Memory B cell (primary cell): ENCODE results near the gene CTSW.
"Not testable (repeated sequence)": the region's sequence is repeated elsewhere in the genome, so short reads cannot be mapped to it uniquely, and the experiment has no call there.

Experiments
- ATAC-seq: fragments of 150-1000 bp; cut with Tn5 transposase; 2 replicates; pipeline ENCODE4 v1.10.0; 2021; ENCODE audit warnings: low read depth, mild to moderate bottlenecking, moderate library complexity
- DNase-seq, 2 donors: peaks; one replicate each; pipeline ENCODE4 v3.0.0; 2022; ENCODE audit warnings: low spot score in 2 of 2
- H3K27ac Mint-ChIP-seq: one replicate; pipeline ENCODE4 v1.8.0; 2022; ENCODE audit warnings: mild to moderate bottlenecking, moderate library complexity, mixed read lengths
- H3K27me3 Mint-ChIP-seq: one replicate; pipeline ENCODE4 v1.8.0; 2022; ENCODE audit warnings: mixed read lengths
- H3K36me3 Mint-ChIP-seq: one replicate; pipeline ENCODE4 v1.8.0; 2022; ENCODE audit warnings: mild to moderate bottlenecking, mixed read lengths
- H3K4me1 Mint-ChIP-seq: one replicate; pipeline ENCODE4 v1.8.0; 2022; ENCODE audit warnings: mixed read lengths
- H3K4me3 Mint-ChIP-seq: one replicate; pipeline ENCODE4 v1.8.0; 2022; ENCODE audit warnings: mild to moderate bottlenecking, moderate library complexity, mixed read lengths
- H3K9me3 Mint-ChIP-seq: one replicate; pipeline ENCODE4 v1.8.0; 2022; ENCODE audit warnings: mixed read lengths

The CTSW gene, protein sequence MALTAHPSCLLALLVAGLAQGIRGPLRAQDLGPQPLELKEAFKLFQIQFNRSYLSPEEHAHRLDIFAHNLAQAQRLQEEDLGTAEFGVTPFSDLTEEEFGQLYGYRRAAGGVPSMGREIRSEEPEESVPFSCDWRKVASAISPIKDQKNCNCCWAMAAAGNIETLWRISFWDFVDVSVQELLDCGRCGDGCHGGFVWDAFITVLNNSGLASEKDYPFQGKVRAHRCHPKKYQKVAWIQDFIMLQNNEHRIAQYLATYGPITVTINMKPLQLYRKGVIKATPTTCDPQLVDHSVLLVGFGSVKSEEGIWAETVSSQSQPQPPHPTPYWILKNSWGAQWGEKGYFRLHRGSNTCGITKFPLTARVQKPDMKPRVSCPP

DNA sequence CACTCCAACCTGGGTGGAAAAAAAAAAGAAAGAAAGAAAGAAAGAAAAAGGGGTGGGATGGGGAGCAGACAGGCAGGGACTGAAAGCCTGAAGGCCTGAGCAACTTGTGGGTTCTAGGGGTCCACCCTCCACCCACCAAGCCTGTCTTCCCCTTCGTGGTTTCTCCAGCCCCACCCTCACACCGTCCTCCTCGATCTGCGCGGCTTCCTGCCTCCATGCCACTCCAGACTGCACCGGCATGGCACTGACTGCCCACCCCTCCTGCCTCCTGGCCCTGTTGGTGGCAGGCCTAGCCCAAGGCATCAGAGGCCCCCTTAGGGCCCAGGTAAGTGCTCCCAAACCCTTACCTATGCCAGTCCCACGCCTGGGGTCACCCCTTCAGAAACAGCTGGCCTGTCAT lies at the start of gene CTSW:
Gene CTSW, plus strand, starts transcription at position 221 of the 400 bp plus-strand sequence. Its CDS starts 18 bp downstream, at position 239.
- DNase-seq (no peak), ATAC-seq (no peak)
- no peaks in the 10 kb centered on the region for H3K27me3 Mint-ChIP-seq
- H3K4me3 Mint-ChIP-seq, result no peak within 1 kb of the TSS
- H3K36me3 Mint-ChIP-seq, result peaks cover 3% of the 10 kb centered on the region
- H3K4me1 Mint-ChIP-seq, result peaks cover 2% of the 10 kb centered on the region
- H3K27ac Mint-ChIP-seq, result no peak within 1 kb of the TSS
- no peaks in the 10 kb centered on the region for H3K9me3 Mint-ChIP-seq

DNA sequence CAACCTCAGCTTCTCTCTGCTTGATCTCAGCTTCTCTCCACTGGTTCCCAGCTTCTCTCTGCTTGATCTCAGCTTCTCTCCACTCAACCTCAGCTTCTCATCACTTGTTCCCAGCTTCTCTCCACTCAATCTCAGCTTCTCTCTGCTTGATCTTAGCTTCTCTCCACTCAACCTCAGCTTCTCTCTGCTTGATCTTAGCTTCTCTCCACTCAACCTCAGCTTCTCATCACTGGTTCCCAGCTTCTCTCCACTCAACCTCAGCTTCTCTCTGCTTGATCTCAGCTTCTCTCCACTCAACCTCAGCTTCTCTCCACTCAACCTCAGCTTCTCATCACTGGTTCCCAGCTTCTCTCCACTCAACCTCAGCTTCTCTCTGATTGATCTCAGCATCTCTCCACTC lies 47.4 kb upstream of the CTSW start:
- not testable (repeated sequence) for ATAC-seq, H3K27ac Mint-ChIP-seq, H3K4me3 Mint-ChIP-seq, H3K9me3 Mint-ChIP-seq, DNase-seq, H3K27me3 Mint-ChIP-seq, H3K36me3 Mint-ChIP-seq
- peaks cover 13% of the 10 kb centered on the region for H3K4me1 Mint-ChIP-seq

DNA sequence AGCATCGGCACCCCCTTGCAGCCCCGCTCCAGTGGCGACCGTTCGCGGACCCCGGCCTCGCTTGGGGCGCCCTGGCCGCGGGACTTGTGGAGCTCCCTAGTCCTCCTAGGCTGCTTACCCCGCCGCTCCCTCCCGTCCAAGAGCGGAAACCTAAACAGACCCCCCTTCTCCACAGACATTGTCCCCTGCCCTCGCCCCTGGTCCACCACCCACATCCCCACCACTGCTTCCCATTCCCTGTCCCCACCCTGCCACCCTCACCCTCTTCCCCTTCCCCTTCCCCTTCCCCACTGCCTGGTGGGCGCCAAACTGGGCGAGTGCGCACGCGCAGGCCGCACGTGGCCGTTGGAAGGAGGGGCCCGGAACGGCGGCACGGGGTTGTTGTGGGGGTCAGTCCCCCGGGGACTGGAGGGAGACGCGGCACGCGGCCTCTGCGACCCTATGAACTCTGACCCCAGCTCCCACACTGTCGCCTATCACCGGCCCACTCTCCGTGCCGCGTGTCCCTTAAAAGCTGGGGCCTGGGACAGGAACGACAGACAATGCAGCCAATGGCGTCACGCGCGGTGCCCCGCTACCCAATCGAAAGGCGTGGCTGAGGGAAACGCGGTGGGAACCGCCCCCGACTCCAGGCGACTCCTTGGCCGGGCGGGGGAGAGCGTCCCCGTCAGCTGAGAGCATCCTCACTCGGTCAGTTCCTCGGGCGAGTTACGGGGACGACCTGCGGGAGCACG lies 46.2 kb upstream of the CTSW start, which contains the start of gene SNX32:
Gene SNX32, plus strand, starts transcription at position 667 of the 734 bp plus-strand sequence. CDS start 103 bp downstream, outside the sequence.
- no peaks in the 10 kb centered on the region for H3K36me3 Mint-ChIP-seq
- peaks cover 4% of the 10 kb centered on the region for H3K27me3 Mint-ChIP-seq
- peak; percentile 89 to 93 for DNase-seq
- no peak within 1 kb of the TSS for H3K27ac Mint-ChIP-seq
- ATAC-seq, result peak; percentile 99
- H3K4me3 Mint-ChIP-seq, result no peak within 1 kb of the TSS
- no peaks in the 10 kb centered on the region for H3K9me3 Mint-ChIP-seq
- peaks cover 13% of the 10 kb centered on the region for H3K4me1 Mint-ChIP-seq

DNA sequence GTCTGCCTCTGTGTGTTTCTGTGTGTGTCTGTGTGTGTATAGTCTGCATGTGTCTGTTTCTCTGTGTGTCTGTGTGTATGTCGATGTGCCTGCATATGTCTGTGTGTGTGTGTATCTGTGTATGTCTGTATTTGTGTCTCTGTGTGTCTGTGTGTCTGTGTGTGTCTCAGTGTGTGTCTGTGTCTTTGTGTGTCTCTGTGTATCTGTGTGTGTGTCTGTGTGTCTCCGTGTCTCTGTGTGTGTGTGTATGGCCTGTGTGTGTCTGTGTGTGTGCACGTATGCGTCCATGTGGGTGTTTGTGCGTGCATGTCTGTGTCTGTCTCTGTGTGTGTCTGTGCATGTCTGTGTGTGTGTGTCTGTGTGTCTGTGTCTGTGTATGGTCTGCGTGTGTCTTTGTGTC lies 45.4 kb upstream of the CTSW start:
- peaks cover 4% of the 10 kb centered on the region for H3K27me3 Mint-ChIP-seq
- ATAC-seq, result no peak
- H3K9me3 Mint-ChIP-seq, result no peaks in the 10 kb centered on the region
- peaks cover 13% of the 10 kb centered on the region for H3K4me1 Mint-ChIP-seq
- H3K27ac Mint-ChIP-seq, result no peak overlapping the region
- DNase-seq, result no peak
- no peak overlapping the region for H3K4me3 Mint-ChIP-seq
- H3K36me3 Mint-ChIP-seq, result no peaks in the 10 kb centered on the region

DNA sequence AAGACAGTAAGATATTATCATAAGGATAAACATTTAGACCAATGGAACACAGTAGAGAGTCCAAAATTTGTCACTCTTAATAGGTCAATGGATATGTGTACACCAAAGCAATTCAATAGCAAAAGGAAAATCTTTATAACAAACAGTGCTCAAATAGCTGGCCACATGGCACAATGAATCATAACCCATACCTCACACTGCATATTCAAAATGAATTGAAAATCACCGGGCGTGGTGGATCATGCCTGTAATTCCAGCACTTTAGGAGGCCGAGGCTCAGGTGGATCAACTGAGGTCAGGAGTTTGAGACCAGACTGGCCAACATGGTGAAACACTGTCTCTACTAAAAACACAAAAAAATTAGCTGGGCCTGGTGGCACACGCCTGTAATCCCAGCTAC lies 37.5 kb upstream of the CTSW start:
- no peaks in the 10 kb centered on the region for H3K9me3 Mint-ChIP-seq
- no peaks in the 10 kb centered on the region for H3K36me3 Mint-ChIP-seq
- no peak for DNase-seq
- H3K4me3 Mint-ChIP-seq, result no peak overlapping the region
- H3K27ac Mint-ChIP-seq, result no peak overlapping the region
- no peaks in the 10 kb centered on the region for H3K4me1 Mint-ChIP-seq
- H3K27me3 Mint-ChIP-seq, result no peaks in the 10 kb centered on the region
- ATAC-seq, result no peak

DNA sequence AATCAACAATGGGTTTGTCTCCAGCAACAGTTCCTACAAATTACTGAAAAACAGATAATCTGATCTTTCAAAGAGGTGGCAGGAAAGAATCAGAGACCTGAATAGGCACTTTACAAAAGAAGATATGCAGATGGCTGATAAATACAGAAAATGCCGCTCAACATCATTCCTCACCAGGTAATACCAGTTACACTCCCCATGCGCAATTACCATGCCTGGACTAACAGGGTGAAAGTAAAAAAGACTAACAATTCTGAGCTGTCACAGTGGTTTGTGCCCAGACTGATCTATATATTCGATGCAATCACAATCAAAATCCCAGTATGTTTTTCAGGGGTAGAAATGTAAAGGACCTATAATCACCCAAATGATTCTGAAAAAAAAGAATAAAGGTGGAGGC lies 35.8 kb upstream of the CTSW start:
- ATAC-seq (no peak), DNase-seq (no peak)
- H3K4me1 Mint-ChIP-seq, result no peaks in the 10 kb centered on the region
- no peaks in the 10 kb centered on the region for H3K36me3 Mint-ChIP-seq
- H3K27me3 Mint-ChIP-seq, result no peaks in the 10 kb centered on the region
- H3K4me3 Mint-ChIP-seq, result no peak overlapping the region
- H3K27ac Mint-ChIP-seq, result no peak overlapping the region
- no peaks in the 10 kb centered on the region for H3K9me3 Mint-ChIP-seq

DNA sequence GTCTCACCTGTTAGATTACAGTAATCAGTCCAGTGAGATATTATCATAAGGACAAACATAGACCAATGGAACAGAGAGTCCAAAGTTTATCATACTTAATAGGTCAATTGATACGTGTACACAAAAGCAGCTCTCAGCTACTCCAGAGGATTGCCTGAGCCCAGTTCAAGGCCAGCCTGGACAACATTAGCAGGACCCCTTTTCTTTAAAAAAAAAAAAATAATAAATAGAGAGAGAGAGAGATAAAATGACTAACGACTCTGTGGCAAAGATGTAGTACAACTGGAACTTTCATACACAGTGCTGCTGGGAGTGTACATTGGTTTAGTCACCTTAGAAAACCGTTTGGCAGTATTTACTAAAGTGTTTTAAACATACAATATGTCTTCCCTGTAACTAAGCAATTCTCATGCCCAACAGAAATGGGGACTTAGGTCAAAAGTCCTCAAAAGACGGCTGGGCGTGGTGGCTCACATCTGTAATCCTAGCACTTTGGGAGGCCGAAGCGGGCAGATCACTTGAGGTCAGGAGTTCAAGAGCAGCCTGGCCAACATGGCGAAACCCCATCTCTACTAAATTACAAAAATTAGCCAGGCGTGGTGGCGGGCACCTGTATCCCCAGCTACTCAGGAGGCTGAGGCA lies 35.3 kb upstream of the CTSW start:
- DNase-seq (no peak), ATAC-seq (no peak)
- Mint-ChIP-seq H3K27ac (no peak overlapping the region), H3K27me3 (no peaks in the 10 kb centered on the region), H3K4me1 (no peaks in the 10 kb centered on the region), H3K36me3 (no peaks in the 10 kb centered on the region), H3K4me3 (no peak overlapping the region), H3K9me3 (no peaks in the 10 kb centered on the region)

DNA sequence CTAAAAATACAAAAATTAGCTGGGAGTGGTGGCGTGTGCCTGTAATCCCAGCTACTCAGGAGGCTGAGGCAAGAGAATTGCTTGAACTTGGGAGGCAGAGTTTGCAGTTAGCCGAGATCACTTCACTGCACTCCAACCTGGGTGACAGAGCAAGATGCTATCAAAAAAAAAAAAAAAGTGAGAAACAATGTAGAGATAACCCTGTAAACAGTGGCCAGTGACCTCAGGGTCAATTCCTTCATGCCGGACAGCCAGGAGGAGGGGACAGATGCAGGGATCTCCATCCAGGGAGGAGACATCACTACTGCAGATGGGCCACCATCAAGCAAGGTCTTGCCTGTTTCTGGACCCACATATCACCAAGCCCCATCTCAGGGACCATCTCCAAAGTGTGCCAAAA lies 31.9 kb upstream of the CTSW start:
- no peak overlapping the region for H3K4me3 Mint-ChIP-seq
- peaks cover 4% of the 10 kb centered on the region for H3K4me1 Mint-ChIP-seq
- no peaks in the 10 kb centered on the region for H3K9me3 Mint-ChIP-seq
- H3K27ac Mint-ChIP-seq, result no peak overlapping the region
- peaks cover 7% of the 10 kb centered on the region for H3K36me3 Mint-ChIP-seq
- ATAC-seq, result no peak
- no peaks in the 10 kb centered on the region for H3K27me3 Mint-ChIP-seq
- DNase-seq, result no peak

DNA sequence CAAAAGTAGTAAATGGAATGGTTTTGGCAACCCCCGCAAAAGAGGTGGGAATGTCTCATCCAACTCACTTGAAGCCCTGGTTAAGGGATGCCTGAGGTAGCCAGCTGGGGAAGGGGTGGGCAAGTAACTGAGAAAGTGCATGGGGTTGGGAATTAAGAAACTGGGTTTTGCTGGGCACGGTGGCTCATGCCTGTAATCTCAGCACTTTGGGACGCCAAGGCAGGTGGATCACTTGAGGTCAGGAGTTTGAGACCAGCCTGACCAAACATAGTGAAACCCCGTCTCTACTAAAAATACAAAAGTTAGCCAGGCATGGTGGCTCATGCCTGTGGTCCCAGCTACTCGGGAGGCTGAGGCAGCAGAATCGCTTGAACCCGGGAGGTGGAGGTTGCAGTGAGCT lies 30.9 kb upstream of the CTSW start:
- not testable (repeated sequence) for H3K4me3 Mint-ChIP-seq, H3K27ac Mint-ChIP-seq, H3K4me1 Mint-ChIP-seq, ATAC-seq, DNase-seq, H3K27me3 Mint-ChIP-seq, H3K9me3 Mint-ChIP-seq
- peaks cover 12% of the 10 kb centered on the region for H3K36me3 Mint-ChIP-seq

DNA sequence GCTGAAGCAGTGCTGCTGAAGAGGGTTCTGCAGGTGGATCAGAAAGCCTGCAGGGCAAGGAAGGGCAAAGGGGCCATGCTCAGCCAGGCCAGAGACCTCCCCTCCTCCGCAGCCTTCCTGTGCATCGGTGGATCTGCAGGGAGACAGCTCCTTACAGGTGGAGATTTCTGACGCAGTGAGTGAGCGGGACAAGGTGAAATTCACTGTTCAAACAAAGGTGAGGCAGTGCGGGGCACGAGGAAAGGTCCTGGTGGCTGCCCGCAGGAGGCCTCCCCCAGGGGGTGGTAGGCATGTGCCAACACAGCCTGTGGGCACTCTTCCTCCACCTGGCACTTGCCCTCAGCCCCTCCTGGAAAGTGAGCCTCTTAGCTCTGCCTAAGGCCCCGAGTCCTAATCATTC lies 30.3 kb upstream of the CTSW start:
- Mint-ChIP-seq H3K9me3 (no peaks in the 10 kb centered on the region), H3K4me1 (peaks cover 12% of the 10 kb centered on the region), H3K4me3 (no peak overlapping the region), H3K36me3 (peaks cover 15% of the 10 kb centered on the region), H3K27me3 (no peaks in the 10 kb centered on the region), H3K27ac (no peak overlapping the region)
- DNase-seq (no peak), ATAC-seq (no peak)

DNA sequence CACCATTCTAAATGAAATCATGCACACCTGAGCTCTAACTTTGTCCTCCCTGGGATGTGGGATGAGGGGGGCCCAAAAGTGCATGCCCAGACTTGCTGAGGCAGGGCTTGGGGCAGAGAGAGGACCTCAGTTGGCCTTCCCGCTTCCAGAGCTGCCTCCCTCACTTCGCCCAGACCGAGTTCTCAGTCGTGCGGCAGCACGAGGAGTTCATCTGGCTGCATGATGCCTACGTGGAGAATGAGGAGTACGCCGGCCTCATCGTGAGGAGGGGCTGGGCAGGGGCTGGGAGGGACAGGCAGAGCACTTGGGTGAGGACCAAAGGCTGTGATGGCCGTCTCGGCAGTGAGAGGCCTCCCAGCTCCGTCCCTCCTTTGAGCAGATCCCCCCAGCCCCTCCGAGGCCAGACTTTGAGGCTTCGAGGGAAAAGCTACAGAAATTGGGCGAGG lies 29.8 kb upstream of the CTSW start:
- no peak overlapping the region for H3K4me3 Mint-ChIP-seq
- H3K4me1 Mint-ChIP-seq, result peaks cover 16% of the 10 kb centered on the region
- H3K27me3 Mint-ChIP-seq, result no peaks in the 10 kb centered on the region
- ATAC-seq (no peak), DNase-seq (no peak)
- H3K9me3 Mint-ChIP-seq, result no peaks in the 10 kb centered on the region
- no peak overlapping the region for H3K27ac Mint-ChIP-seq
- H3K36me3 Mint-ChIP-seq, result peaks cover 19% of the 10 kb centered on the region

DNA sequence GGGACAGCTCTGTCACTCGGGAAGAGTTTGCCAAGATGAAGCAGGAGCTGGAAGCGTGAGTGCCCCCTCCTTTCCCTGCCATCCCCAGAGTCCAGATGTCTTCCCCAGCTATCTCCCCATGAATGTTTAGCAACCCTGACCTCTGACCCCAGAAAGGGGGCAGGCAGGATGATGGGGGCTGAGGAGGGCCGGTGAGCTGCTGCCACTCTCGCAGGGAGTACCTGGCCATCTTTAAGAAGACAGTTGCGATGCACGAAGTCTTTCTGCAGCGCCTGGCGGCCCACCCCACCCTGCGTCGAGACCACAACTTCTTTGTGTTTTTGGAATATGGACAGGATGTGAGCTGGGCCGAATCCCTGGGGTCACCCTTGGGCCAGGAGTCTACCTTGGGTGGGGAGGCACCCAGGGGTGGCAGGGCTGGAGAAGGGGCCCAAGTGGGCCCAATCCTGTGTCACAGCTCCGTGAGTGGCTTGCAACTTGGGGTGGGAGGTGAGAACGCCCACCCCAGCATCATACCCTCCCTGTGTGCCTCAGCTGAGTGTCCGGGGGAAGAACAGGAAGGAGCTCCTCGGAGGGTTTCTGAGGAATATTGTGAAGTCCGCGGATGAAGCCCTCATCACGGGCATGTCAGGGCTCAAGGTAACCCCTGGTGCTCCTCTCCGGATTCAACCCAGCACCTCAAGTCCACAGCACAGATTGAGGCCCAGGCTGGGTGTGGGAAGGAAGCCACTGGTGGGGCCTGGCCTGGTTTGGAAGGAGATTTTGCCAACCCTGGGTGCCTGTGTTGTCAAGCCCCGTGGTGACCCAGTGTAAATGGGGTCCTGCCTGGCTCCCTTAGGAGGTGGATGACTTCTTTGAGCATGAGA lies 29.2 kb upstream of the CTSW start:
- no peak overlapping the region for H3K4me3 Mint-ChIP-seq
- H3K9me3 Mint-ChIP-seq, result no peaks in the 10 kb centered on the region
- H3K36me3 Mint-ChIP-seq, result peaks cover 22% of the 10 kb centered on the region
- no peak overlapping the region for H3K27ac Mint-ChIP-seq
- DNase-seq, result no peak
- ATAC-seq, result no peak
- H3K27me3 Mint-ChIP-seq, result no peaks in the 10 kb centered on the region
- H3K4me1 Mint-ChIP-seq, result peaks cover 18% of the 10 kb centered on the region

DNA sequence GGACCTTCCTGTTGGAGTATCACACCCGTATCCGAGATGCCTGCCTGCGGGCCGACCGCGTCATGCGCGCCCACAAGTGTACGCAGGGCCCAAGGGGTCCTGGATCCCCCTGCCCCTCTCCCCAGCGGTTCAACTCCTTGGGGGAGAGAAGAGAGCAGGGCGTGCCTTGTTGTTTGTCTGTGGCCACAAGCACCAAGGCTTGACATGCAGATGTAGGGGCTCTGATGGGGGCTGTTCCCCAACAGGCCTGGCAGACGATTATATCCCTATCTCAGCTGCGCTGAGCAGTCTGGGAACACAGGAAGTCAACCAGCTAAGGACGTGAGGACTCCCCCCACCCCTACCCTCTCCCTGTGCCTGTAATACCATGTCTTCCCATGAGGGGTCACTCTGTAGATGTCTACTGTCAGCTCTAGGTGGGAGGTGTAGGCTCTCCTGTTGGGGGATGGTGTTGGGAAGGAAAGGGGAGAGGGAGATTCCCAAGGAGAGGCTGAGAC lies 28.5 kb upstream of the CTSW start:
- Mint-ChIP-seq H3K36me3 (peaks cover 22% of the 10 kb centered on the region), H3K27me3 (no peaks in the 10 kb centered on the region), H3K9me3 (no peaks in the 10 kb centered on the region), H3K4me3 (no peak overlapping the region), H3K27ac (no peak overlapping the region), H3K4me1 (peaks cover 21% of the 10 kb centered on the region)
- ATAC-seq, result no peak
- DNase-seq, result no peak
